CD4-positive, alpha-beta memory T cell (primary cell): Measurements from ENCODE around the gene EMC8. TPM values are rescaled to one million over a fixed set of nuclear protein-coding genes. Genes with fewer than 3 reads are reported as not detected.

Experiments
- CTCF ChIA-PET: fragments of 350-600 bp; sonication (Branson Sonifier 250); formaldehyde crosslinking; loops from one replicate; lab custom pipeline; 2021; ENCODE audit warnings: inconsistent platforms; ENCODE audit not compliant: partially characterized antibody; lab: Charles Lee
- POLR2A ChIA-PET: fragments of 350-600 bp; sonication (Branson Sonifier 250); formaldehyde crosslinking; loops from one replicate; lab custom pipeline; 2021; ENCODE audit not compliant: partially characterized antibody; lab: Charles Lee
- DNase-seq, 5 donors: peaks; one replicate each; pipeline versions ENCODE4 v3.0.0 to v3.0.0-alpha.2; 2020 to 2022; ENCODE audit warnings: mixed read lengths in 1 of 5
- H3K27ac ChIP-seq: one replicate; pipeline ENCODE4 v1.7.0; 2013; ENCODE audit warnings: low read depth, low read length
- H3K27me3 ChIP-seq: 2 replicates; pipeline ENCODE4 v1.7.0; 2013; ENCODE audit warnings: mild to moderate bottlenecking, low read length, moderate library complexity; ENCODE audit not compliant: insufficient read depth
- H3K36me3 ChIP-seq: 2 replicates; pipeline ENCODE4 v1.7.0; 2013; ENCODE audit warnings: mild to moderate bottlenecking, low read length, moderate library complexity; ENCODE audit not compliant: insufficient read depth
- H3K4me1 ChIP-seq: 2 replicates; pipeline ENCODE4 v1.7.0; 2013; ENCODE audit warnings: mild to moderate bottlenecking, low read length, moderate library complexity; ENCODE audit not compliant: insufficient read depth
- H3K4me3 ChIP-seq, 2 donors: one replicate each; pipeline ENCODE4 v1.7.0; 2013; ENCODE audit warnings: low read length in 2 of 2, mild to moderate bottlenecking in 1 of 2
- H3K9me3 ChIP-seq, 2 donors: one replicate each; pipeline ENCODE4 v1.7.0; 2013; ENCODE audit warnings: low read length in 2 of 2, control low read depth in 1 of 2; ENCODE audit not compliant: control insufficient read depth in 1 of 2
- H3K27ac Mint-ChIP-seq, 7 donors: one replicate each; pipeline ENCODE4 v1.8.0; 2020 to 2021; ENCODE audit warnings: mixed read lengths in 7 of 7, mild to moderate bottlenecking in 6 of 7, inconsistent platforms in 3 of 7, moderate library complexity in 3 of 7
- H3K27me3 Mint-ChIP-seq, 2 donors: one replicate each; pipeline ENCODE4 v1.8.0; 2020 to 2021; ENCODE audit warnings: mixed read lengths in 2 of 2
- H3K36me3 Mint-ChIP-seq, 2 donors: one replicate each; pipeline ENCODE4 v1.8.0; 2020 to 2021; ENCODE audit warnings: mixed read lengths in 2 of 2, inconsistent platforms in 1 of 2, mild to moderate bottlenecking in 1 of 2
- H3K4me1 Mint-ChIP-seq, 4 donors: one replicate each; pipeline ENCODE4 v1.8.0; 2020 to 2021; ENCODE audit warnings: mixed read lengths in 4 of 4, mild to moderate bottlenecking in 1 of 4
- H3K4me3 Mint-ChIP-seq, 8 donors: one replicate each; pipeline ENCODE4 v1.8.0; 2020 to 2021; ENCODE audit warnings: mixed read lengths in 8 of 8, mild to moderate bottlenecking in 7 of 8, moderate library complexity in 6 of 8, inconsistent platforms in 3 of 8
- H3K9me3 Mint-ChIP-seq, 8 donors: one replicate each; pipeline ENCODE4 v1.8.0; 2020 to 2021; ENCODE audit warnings: mixed read lengths in 8 of 8, mild to moderate bottlenecking in 5 of 8, inconsistent platforms in 3 of 8, moderate library complexity in 1 of 8
- intact Hi-C: fragments of 100-400 bp; cut with micrococcal nuclease; formaldehyde crosslinking; loops from one replicate; pipeline ENCODE4 v1.15.1; 2023
- polyA plus RNA-seq, 2 donors: library from polyadenylated mRNA; unstranded; fragments of 300-500 nt; fragmentation: Illumina TruSeq; gene quantifications; one replicate each; pipeline ENCODE4 v1.2.3, GENCODE V29; 2021
- total RNA-seq, 2 experiments: library from RNA; stranded (reverse); gene quantifications; one replicate each; pipeline ENCODE4 v1.2.3, GENCODE V29; 2021

The EMC8 gene
- total and polyA plus RNA-seq, 4 experiments from 2014 or later, result 22.1 to 22.8 (median 22.7) TPM

DNA sequence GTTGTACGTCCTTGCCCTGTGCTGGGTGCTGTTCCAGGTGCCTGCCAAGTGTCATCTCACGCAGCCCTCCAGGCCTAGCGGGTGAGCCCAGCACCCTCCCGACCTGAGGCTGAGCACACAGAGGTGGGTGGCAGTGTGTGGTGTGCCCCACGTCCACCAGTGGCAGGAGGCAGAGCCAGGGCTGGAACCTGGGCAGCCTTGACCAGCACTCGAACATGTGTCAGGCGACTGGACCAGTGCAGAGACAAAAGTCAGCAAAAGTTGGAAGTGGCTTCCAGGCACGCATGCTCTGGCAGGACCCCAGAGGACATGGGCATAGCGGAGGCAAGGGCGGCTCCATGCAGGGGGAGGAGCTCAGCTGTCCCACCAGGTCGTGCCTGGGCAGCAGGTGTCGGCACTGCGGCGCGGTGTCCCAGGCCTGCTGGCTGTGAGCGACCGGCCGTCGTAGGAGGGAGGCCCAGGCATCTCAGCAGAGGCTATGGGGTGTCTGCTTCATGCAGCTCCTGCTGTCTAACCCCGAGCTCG lies 35.9 kb upstream of the EMC8 start:
- Histone ChIP-seq H3K4me3 (no peak overlapping the region), H3K36me3 (no peaks in the 10 kb centered on the region), H3K27ac (no peak overlapping the region), H3K27me3 (peaks cover 12% of the 10 kb centered on the region), H3K4me1 (no peaks in the 10 kb centered on the region), H3K9me3 (no peaks in the 10 kb centered on the region)
- Mint-ChIP-seq H3K27ac (peak overlapping the region in 1 of 7 donors; percentile 44), H3K27me3 (peaks cover 22 to 27% of the 10 kb centered on the region in 2 donors), H3K9me3 (peaks cover 0 to 2% (median 0%) of the 10 kb centered on the region in 8 donors), H3K36me3 (no peaks in the 10 kb centered on the region), H3K4me1 (no peaks in the 10 kb centered on the region), H3K4me3 (no peak overlapping the region)
- intact Hi-C loops, result no loop called here
- CTCF ChIA-PET, result interaction anchor here (2.9 to 5.2 kb wide), 2 partner anchors 14 to 151 kb away, joined by 8 to 26 read pairs; no protein-coding TSS in a partner anchor
- DNase-seq, result no peak
- POLR2A ChIA-PET, result no interaction called here

DNA sequence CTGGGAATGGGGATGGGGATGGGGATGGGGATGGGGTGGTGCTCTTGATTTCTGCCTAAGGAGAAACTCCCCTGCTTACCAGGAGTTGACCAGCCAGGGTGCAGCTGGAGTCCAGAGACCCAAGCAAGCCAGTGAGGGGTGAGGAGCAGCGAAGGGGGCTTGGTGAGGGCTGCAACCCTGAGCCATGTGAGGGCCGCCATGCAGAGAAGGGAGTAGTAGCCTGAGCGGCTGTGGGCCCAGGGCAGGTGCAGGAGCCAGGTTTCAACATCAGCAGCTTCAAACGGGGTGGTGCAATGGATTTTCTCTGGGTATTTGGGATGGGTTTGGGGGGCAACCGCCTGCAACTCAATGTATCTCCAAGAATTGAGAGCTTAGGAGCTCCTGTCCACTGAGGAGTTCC lies 35.4 kb upstream of the EMC8 start:
- Mint-ChIP-seq H3K4me3 (no peak overlapping the region), H3K27ac (no peak overlapping the region), H3K27me3 (peaks cover 22 to 25% of the 10 kb centered on the region in 2 donors), H3K4me1 (no peaks in the 10 kb centered on the region), H3K9me3 (peaks cover 0 to 2% (median 0%) of the 10 kb centered on the region in 8 donors), H3K36me3 (no peaks in the 10 kb centered on the region)
- CTCF ChIA-PET, result interaction anchor here (2.9 to 5.2 kb wide), 2 partner anchors 14 to 152 kb away, joined by 8 to 26 read pairs; no protein-coding TSS in a partner anchor
- POLR2A ChIA-PET, result no interaction called here
- intact Hi-C loops, result no loop called here
- peaks cover 12% of the 10 kb centered on the region for H3K27me3 ChIP-seq
- no peaks in the 10 kb centered on the region for H3K4me1 ChIP-seq
- DNase-seq, result no peak
- no peak overlapping the region for H3K27ac ChIP-seq
- H3K9me3 ChIP-seq, result no peaks in the 10 kb centered on the region
- no peaks in the 10 kb centered on the region for H3K36me3 ChIP-seq
- H3K4me3 ChIP-seq, result no peak overlapping the region

DNA sequence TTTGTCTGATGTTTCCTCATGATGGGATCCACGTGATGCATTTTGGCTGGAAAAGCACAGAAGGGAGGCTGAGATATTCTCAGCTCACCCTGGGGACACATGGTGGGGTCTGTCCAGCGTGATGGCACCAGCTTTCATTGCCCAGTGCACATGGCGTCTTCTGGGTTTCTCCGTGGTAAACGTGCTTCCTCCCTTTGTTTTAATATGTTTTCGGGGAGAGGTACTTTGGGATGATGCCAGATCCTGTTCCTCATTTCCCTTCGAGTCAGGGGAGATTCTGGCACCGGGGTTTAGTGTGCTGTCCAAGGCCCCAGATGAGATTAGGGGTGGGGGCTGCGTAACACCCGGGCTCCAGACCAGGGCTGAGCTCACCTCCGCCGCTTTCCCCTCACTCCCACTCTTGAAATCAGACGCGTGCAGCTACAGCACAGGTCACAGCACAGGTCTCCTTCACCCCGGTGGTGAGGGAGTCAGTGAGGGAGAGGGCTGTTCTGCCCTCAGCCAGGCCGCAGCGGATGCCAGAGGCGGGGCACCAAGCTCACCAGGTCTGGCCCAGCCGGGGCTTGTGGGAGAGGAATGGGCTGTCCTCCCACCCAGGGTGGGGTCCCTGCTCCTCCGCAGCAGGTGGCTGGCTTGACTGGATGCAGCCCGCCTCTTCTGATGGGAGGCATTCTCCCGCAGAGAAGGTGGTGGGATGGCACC lies 34.0 kb upstream of the EMC8 start:
- H3K4me3 Mint-ChIP-seq, result no peak overlapping the region
- Histone ChIP-seq H3K9me3 (no peaks in the 10 kb centered on the region), H3K36me3 (no peaks in the 10 kb centered on the region), H3K4me1 (no peaks in the 10 kb centered on the region), H3K27me3 (peaks cover 12% of the 10 kb centered on the region), H3K27ac (no peak overlapping the region), H3K4me3 (no peak overlapping the region)
- H3K4me1 Mint-ChIP-seq, result peaks cover 0 to 12% (median 2%) of the 10 kb centered on the region in 4 donors
- H3K9me3 Mint-ChIP-seq, result peaks cover 0 to 2% (median 0%) of the 10 kb centered on the region in 8 donors
- DNase-seq, result no peak
- peaks cover 22 to 26% of the 10 kb centered on the region in 2 donors for H3K27me3 Mint-ChIP-seq
- POLR2A ChIA-PET, result no interaction called here
- intact Hi-C loops, result no loop called here
- H3K36me3 Mint-ChIP-seq, result no peaks in the 10 kb centered on the region
- H3K27ac Mint-ChIP-seq, result peak overlapping the region in 1 of 7 donors; percentile 50
- CTCF ChIA-PET, result interaction anchor here (5.2 kb wide), 1 partner anchor 13 kb away, joined by 26 read pairs; no protein-coding TSS in a partner anchor

DNA sequence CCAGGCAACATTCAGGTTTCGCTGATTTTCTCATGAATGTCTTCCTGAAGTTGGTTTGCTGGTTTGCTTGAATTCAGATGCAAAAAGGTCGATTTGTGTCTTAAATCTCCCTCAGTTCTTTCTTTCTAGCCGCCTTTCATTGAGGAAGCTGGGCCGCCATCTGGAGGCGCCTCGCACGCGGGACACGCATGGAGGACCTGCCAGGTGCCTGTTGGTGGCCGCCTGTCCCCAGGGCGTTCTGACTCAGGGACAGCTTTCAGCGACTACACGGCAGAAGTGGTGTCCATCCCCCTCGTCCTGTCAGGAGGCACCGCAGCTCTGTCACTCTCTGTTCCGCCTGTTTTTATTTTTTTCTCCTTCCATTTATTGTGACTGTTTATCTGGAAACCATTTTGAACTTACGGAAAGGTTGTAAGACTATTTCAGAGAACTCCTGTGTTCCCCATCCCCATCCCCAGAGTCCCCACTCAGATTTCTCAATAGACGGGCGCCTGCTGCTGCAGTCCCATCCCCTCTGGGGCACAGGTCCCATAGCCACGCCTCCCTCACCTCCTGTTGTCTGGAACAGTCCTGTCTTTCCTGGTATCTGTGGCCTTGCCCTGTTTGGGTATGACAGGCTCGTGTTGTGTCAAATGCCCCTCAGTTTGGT lies 33.4 kb upstream of the EMC8 start:
- no peaks in the 10 kb centered on the region for H3K4me1 ChIP-seq
- Mint-ChIP-seq H3K4me3 (no peak overlapping the region), H3K9me3 (peaks cover 0 to 2% (median 0%) of the 10 kb centered on the region in 8 donors), H3K4me1 (peaks cover 0 to 12% (median 2%) of the 10 kb centered on the region in 4 donors), H3K36me3 (no peaks in the 10 kb centered on the region), H3K27ac (no peak overlapping the region), H3K27me3 (peaks cover 21 to 26% of the 10 kb centered on the region in 2 donors)
- no peak for DNase-seq
- no peak overlapping the region for H3K27ac ChIP-seq
- no peak overlapping the region for H3K4me3 ChIP-seq
- ChIA-PET POLR2A (no interaction called here), CTCF (interaction anchor here (5.2 kb wide), 1 partner anchor 12 kb away, joined by 26 read pairs; no protein-coding TSS in a partner anchor)
- intact Hi-C loops, result no loop called here
- no peaks in the 10 kb centered on the region for H3K9me3 ChIP-seq
- no peaks in the 10 kb centered on the region for H3K36me3 ChIP-seq
- peaks cover 12% of the 10 kb centered on the region for H3K27me3 ChIP-seq

DNA sequence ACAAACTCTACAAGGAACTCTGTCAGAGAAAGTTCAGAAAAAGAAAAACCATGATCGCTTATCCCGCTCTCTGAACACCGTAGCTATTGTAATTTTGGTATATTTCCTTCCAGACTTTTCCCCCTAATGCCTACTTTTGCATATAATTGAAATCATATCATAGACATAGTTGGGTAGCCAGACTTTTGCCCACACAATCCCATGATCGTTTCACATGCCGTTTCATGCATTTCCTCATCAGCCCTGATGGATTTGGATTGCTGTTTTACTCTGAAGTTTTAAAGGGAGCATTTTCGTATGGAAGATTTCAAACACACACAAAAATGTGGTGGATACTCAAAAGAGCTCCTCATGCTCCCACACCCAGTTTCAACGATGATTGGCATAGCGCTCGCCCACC lies 31.5 kb upstream of the EMC8 start:
- peaks cover 0 to 12% (median 2%) of the 10 kb centered on the region in 4 donors for H3K4me1 Mint-ChIP-seq
- H3K36me3 Mint-ChIP-seq, result no peaks in the 10 kb centered on the region
- H3K27ac Mint-ChIP-seq, result no peak overlapping the region
- ChIA-PET CTCF (interaction anchor here (1.9 to 2.1 kb wide), 2 partner anchors 9 to 11 kb away, joined by 5 read pairs; no protein-coding TSS in a partner anchor), POLR2A (no interaction called here)
- no peak for DNase-seq
- Histone ChIP-seq H3K4me1 (no peaks in the 10 kb centered on the region), H3K9me3 (no peaks in the 10 kb centered on the region), H3K27me3 (peaks cover 12% of the 10 kb centered on the region), H3K4me3 (no peak overlapping the region), H3K36me3 (no peaks in the 10 kb centered on the region), H3K27ac (no peak overlapping the region)
- intact Hi-C loops, result no loop called here
- H3K4me3 Mint-ChIP-seq, result peak overlapping the region in 1 of 8 donors; percentile 4
- peaks cover 23 to 29% of the 10 kb centered on the region in 2 donors for H3K27me3 Mint-ChIP-seq
- peaks cover 0 to 2% (median 0%) of the 10 kb centered on the region in 8 donors for H3K9me3 Mint-ChIP-seq

DNA sequence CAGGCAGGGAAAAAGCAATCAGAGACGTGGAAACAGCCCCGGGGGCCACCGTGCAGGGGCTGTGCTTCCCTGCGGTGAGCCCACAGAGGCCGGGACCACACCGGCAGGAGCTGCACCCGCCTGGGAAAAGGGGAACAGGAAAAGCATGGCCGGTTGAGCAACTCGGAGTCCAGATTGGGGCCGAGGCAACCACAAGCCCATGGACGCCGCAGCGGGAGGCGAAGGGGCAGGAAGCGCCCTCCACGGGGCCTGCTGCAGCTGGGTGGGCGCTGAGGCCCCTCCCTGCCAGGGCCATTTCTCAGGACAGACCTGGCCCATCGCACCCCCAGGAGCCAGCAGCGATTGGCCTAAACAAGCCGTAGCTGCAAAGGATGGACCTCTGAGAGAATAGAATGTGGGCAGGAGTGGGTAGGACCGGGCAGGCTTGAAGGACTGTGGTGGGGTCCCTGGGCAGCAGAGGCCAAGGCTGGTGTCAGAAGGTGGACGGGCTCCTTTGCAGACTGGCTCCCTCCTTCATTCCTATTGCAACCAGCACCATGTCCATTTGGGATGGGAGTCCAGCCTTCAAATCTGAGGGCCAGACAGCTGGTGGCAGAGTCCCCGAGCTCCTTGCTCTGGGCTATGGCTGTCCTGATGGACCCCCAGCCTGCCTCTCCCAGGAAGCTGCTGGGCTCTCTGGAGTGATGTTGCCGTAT lies 30.6 kb upstream of the EMC8 start:
- intact Hi-C loops, result no loop called here
- DNase-seq, result no peak

More for the DNA sequence above, 30.6 kb upstream of the EMC8 start:
- Histone ChIP-seq H3K27me3 (peaks cover 12% of the 10 kb centered on the region), H3K4me3 (no peak overlapping the region), H3K36me3 (no peaks in the 10 kb centered on the region), H3K9me3 (no peaks in the 10 kb centered on the region), H3K4me1 (no peaks in the 10 kb centered on the region), H3K27ac (no peak overlapping the region)
- H3K4me3 Mint-ChIP-seq, result peak overlapping the region in 1 of 8 donors; percentile 39
- peaks cover 0 to 2% (median 0%) of the 10 kb centered on the region in 8 donors for H3K9me3 Mint-ChIP-seq
- H3K27me3 Mint-ChIP-seq, result peaks cover 23 to 30% of the 10 kb centered on the region in 2 donors
- H3K27ac Mint-ChIP-seq, result no peak overlapping the region
- H3K36me3 Mint-ChIP-seq, result no peaks in the 10 kb centered on the region
- POLR2A ChIA-PET, result no interaction called here
- H3K4me1 Mint-ChIP-seq, result peaks cover 0 to 12% (median 2%) of the 10 kb centered on the region in 4 donors
- CTCF ChIA-PET, result interaction anchor here (1.9 to 2.1 kb wide), 2 partner anchors 8 to 10 kb away, joined by 5 read pairs; no protein-coding TSS in a partner anchor
